ENCODE measurements around the gene CST5.

DNA sequence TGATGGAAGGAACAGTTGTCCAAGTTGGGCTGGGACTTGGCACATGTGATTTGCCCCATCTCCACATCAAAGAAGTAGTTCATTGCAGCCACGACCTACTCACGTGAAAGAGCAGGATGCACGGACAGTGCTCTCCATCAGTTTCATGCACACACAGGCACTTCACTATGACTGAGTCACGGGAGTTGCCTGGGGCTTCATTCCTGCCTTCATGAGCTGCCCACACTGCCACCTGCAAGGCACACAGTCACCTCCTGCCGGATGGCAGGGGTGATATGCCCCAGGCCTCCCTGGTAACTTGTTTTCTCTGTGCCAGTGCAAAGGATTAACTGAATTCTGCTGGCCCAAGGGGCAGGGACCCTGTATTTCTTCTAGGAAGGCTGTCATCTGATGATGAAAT, 22.8 kb downstream of the CST5 start:
- no peak for TF ChIP-seq TCF7L2 (IDR thresholded peaks at IDR 0.05; ENCODE audit: borderline replicate concordance, low read depth, low read length)
- TF ChIP-seq KLF10 (tag by site-specific recombination; IDR thresholded peaks at IDR 0.05) = no peak

All from HEK293 (cell line).